Stimulated activated CD4-positive, alpha-beta T cell treated with anti-CD3 and anti-CD28 coated beads, Interleukin-1b, Interleukin-23, amount 100 ng/mL, for 48 hours (primary cell): ENCODE data around the gene AXDND1.
"Not testable (repeated sequence)": the region's sequence is repeated elsewhere in the genome, so short reads cannot be mapped to it uniquely, and the experiment has no call there.

ENCODE experiments used
- DNase-seq: peaks from one replicate; pipeline ENCODE4 v3.0.0-alpha.2; 2020

Gene AXDND1

GRCh38 chr1:179474713-179475112 is 108.9 kb downstream of the AXDND1 start:
- DNase-seq: no peak

DNA sequence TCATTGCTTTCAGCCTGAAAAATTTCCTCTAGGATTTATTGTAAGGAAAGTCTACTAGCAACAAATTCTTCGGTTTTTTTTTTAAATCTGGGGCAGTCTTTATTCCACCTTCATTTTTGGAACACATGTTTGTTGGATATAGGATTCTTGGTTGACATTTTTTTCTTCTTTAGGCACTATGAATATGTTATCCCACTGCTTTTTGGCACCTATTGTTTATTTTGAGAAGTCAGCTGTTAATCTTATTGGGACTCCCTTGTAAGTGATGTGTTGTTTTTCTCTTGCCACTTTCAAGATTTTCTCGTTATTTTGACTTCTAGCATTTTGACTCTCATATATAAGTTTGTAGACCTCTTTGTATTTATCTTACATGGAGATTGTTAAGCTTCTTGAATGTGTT is 110.7 kb downstream of the AXDND1 start:
- DNase-seq: no peak

DNA sequence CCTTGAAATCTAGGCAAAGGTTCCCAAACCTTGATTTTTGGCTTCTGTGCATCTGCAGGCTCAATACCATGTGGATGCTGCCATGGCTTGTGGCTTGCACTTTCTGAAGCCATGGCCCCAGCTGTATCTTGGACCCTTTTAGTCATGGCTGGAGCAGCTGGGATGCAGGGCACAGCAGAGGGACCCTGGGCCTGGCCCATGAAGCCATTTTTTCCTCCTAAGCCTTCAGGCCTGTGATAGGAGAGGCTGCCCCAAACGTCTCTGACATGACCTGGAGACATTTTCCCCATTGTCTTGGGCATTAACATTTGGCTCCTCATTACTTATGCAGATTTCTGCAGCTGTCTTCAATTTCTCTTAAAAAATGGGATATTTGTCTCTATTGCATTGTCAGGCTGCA is 112.6 kb downstream of the AXDND1 start:
- DNase-seq: no peak

- DNase-seq: no peak
Measured at GRCh38 chr1:179490611-179491010, 124.8 kb downstream of the AXDND1 start.

DNA sequence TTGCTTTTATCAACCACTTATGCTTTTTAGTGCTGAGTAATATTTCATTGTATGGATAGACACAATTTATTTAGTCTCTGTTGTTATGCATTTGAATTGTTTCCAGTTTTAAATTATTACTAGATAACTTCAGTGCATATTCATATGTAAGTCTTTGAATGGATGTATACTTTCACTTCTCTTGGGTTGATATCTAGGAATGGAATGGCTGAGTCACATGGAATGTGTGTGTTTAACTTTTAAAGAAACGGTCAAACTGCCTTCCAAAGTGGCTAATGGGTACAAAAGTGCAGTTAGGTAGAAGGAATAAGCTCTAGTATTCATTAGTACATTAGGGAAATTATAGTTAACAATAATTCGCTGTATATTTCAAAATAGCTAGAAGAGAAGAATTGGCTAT is 127.6 kb downstream of the AXDND1 start:
- DNase-seq: no peak

GRCh38 chr1:179506199-179506598 is 140.4 kb downstream of the AXDND1 start:
- no peak for DNase-seq

DNA sequence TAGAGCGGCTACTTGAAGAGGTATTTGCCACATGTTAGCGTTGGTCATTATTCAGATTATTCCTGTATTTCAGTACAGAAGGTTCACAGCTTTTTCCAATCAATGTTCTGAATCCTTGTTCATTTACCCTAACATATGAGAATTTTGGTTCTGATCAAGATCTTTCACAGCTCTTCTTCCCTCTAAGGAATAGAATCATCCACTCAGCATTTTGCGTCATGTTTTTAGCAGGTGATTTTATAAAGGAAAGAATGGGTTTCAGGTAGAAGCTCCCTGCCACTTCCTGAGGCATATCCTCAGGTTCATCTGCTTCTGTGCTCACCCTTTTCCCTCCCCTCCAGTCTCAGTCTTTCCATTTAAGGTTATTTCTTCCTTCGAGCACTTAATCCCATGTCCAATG is 143.6 kb downstream of the AXDND1 start:
- DNase-seq: no peak

GRCh38 chr1:179510038-179510437 is 144.3 kb downstream of the AXDND1 start:
- no peak for DNase-seq

DNA sequence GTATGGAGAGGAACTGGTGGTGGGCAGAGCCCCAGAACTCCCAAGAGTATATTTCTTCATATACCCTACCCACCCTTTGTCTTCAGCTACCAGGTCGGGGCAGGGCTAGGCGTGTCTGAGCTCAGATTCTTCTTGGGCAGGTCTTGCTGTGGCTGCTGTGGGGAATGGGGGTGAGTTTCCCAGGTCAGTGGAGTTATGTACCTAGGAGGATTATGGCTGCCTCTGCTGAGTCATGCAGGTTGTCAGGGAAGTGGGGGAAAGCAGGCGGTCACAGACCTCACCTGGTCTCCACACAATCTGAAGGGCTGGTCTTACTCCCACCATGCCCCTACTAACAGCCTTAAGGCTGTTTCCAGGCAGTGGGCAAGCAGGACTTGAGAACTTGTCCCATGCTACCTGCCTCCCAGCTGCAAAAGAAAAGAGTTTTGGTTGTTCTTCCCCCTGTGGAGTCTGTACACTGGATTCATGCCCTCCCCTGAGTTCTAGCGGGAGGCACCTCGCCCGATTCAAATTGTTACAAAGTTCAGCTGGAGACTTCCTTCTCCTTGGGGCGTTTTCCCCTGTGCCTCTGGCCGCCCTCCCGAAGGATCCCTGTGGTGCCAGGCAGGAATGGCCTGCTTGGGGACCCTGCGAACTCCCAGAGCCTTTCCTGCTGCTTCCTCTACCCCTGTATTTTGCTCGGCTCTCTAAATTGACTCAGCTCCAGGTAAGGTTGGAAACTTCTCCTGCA is 151.4 kb downstream of the AXDND1 start:
- no peak for DNase-seq

GRCh38 chr1:179518544-179518943 is 152.8 kb downstream of the AXDND1 start:
- not testable (repeated sequence) for DNase-seq

- DNase-seq: no peak
Measured at GRCh38 chr1:179529482-179530195, 163.9 kb downstream of the AXDND1 start.

DNA sequence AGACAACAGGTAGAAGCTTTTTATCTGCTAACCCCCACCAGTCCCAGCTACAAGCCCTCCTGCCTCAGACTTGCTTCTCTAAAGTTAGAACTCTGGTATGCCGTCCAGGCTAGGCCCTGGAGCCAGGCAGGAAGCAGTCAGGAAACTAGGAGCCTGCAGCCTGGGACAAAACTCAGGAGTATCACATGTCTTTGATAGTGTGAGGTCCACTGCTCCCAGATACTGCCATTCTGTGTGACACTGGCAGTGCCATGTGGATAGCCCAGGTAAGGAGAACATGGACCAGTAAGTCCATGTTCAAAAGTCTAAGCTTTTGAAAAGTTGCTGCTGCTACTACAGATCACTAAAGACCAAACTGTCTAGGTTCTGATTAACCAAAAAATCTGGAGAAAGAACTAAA is 164.6 kb downstream of the AXDND1 start:
- DNase-seq: no peak

DNA sequence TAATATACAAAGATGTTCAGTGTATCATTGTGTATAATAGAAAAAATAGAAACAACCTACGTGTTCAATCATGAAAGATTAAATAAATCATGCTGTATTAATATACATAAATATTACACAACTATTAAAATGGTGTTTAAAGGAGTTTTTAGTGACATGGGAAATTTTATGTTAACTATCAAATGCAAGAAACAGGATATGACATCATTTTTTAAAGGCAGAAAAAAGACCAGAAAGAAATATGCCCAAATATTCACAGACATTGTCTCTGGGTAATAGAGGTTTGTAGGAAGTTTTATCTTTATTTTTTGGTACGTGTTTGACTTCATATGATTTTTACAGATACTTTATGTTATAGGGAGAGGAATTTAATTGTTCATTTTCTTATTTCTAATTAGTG is 176.0 kb downstream of the AXDND1 start:
- DNase-seq: no peak

DNA sequence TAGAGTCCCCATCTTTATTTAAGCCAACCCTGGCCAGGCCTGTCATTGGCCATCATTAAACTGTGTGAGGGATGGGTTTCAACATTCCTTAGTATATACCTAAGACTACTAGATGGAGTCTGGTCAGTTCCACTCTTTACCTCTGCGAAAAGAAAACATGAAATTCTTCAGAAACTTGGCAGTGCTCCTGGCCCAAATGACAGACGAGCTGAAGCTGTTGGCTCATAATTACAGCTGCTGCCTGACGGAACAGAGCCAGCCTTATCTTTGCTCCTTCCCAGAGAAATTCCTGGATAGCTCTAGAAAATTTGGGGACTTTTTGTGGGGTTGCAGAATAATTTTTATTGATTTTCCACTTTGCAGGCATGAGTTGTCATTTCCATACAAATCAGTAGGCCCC is 179.6 kb downstream of the AXDND1 start:
- DNase-seq: no peak

DNA sequence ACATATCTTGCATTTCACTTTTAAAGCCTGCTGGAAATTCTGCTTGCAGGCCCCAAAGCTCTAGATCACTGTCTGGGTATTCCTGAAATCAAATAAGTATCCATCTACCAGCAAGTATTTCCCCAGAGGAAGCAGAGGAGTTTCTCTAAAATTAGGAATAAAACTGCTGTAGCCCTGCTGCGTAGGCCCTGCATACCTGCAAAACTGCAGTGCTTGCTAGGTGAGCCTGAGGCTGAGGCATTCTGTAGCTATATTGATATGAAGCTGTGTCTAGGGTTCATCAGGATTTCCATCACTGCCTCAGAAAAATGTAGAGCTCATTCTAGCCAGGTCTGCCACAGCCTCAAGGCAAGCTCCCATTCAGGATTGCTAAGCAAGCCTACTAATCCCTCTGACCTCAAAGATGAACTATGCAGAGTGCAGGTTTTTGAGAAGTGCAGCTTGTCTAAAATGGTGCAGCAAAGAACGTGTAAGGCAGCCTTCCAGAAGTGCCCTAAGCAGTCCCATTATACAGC is 181.3 kb downstream of the AXDND1 start:
- DNase-seq: no peak

DNA sequence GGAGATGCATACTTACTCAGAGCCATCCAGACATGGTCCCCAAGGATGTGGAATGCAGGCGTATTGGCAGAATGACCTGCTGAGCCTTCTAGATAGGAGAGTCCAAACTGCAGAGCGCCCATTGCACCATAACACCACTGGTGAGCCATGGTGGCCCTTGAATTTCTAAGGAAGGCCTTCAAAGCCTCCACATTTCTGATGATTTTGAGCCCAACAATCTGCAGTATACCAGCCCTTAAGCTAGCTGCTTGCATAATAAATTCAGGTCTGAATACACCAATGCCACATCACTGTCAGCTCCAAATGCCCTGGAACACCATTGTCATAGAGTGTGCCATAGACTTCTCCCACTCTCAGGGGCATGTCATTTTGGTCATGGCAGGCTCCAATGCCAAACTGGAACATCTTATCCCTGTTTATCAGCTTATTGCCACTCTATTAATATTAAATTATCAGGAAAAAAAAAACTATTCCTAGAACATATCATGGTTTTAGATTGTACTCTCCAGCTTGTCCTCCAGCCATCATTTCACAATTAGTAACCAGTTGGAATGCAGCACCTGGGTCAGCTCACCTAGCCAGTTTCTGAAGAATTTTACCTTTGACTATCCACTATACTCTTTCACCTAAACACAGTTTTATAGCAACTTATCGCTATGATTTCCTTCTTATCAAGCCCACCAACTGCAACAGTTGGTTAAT is 183.0 kb downstream of the AXDND1 start:
- DNase-seq: no peak

DNA sequence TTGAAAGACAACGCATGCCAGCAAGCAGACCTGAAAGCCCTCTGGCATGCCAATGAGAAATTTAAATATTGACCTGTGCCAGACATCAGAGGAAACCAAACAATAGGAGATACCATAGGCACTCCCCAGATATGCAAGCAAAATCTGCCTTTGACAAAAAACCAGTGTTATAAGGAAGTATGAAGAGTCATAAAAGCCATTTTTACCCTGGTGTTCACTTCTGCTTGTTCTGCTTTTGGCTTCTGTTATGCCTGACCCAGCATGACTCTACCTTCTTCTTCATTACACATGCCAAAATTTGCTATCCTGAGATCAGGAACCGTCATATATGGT is 183.6 kb downstream of the AXDND1 start:
- DNase-seq: no peak

DNA sequence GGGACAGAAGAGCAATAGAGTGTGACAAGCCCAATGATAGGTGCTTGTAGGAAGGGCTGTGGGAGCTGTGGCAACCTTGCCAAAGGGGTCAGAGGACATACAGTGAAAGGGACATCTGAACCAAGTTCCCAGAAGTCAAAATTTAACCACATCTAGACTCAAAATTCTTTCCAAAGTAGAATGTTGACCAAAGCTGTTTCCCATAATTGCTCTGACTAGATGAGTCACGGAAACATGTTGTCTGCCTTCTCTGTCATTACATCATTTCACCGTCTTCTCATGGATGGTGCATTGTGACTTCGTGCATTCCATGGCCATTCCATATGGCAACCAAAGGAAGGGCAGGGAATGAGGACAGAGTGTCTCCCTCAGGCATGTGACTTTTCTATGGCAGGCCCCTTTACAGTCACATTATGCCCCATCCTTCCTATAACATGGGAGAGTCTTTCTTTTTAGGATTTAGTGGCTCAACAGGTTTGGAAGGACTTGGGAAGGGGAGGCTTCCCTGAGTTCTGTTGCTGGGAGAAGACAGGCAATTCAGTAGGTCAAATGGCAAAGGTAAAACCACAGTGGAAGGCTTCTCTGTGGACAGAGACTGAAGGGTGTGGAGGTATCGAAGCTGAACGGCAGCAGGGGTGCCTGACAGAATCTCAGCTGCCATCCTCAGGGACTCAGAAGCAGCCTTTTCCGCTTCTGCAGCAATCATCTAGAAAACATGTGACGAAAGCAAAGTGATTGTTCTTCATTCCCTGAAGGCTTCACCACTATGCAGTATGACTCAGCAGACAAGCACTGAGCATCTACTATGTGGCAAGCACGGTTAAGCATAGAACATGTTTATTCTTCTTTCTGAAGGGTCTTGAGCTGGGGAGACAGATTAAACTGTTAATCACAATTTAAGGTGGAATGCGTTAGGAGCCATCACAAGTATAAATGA is 185.2 kb downstream of the AXDND1 start:
- DNase-seq: no peak

GRCh38 chr1:179554427-179554826 is 188.7 kb downstream of the AXDND1 start:
- DNase-seq: no peak

- no peak for DNase-seq
Measured at GRCh38 chr1:179558078-179558477, 192.3 kb downstream of the AXDND1 start.

- DNase-seq: no peak
Measured at GRCh38 chr1:179575497-179576314, 209.9 kb downstream of the AXDND1 start, which contains the start of gene NPHS2. NPHS2 (minus strand) TSS chr1:179575948; CDS start chr1:179575864, 84 bp downstream.

GRCh38 chr1:179576509-179576908 is 210.7 kb downstream of the AXDND1 start:
- DNase-seq: no peak
